Nephron (organoid): ENCODE results near the gene LRCH4.
"Not testable (repeated sequence)": the region's sequence is repeated elsewhere in the genome, so short reads cannot be mapped to it uniquely, and the experiment has no call there.

Experiments
- H3K27ac Mint-ChIP-seq, 3 experiments: 2 replicates each; pipeline ENCODE4 v1.8.0; 2020; ENCODE audit warnings: mixed read lengths in 3 of 3, mild to moderate bottlenecking in 2 of 3, moderate library complexity in 1 of 3
- H3K27me3 Mint-ChIP-seq: 2 replicates; pipeline ENCODE4 v1.8.0; 2021; ENCODE audit warnings: low read depth, mild to moderate bottlenecking, moderate library complexity, mixed read lengths
- H3K36me3 Mint-ChIP-seq: 2 replicates; pipeline ENCODE4 v1.8.0; 2020; ENCODE audit warnings: low read depth, mixed read lengths
- H3K4me1 Mint-ChIP-seq: 2 replicates; pipeline ENCODE4 v1.8.0; 2020; ENCODE audit warnings: mixed read lengths
- H3K4me3 Mint-ChIP-seq, 3 experiments: 2 replicates each; pipeline ENCODE4 v1.8.0; 2020; ENCODE audit warnings: mild to moderate bottlenecking in 3 of 3, mixed read lengths in 3 of 3, moderate library complexity in 2 of 3
- H3K9me3 Mint-ChIP-seq: 2 replicates; pipeline ENCODE4 v1.8.0; 2020; ENCODE audit warnings: mixed read lengths
- CTCF ChIP-seq, 3 experiments: fragments of 200-600 bp; sonication (generic); IDR thresholded peaks; one replicate each; pipeline ENCODE4 v1.5.0; 2021; ENCODE audit warnings: antibody characterized with exemption in 3 of 3; ENCODE audit not compliant: unreplicated experiment in 3 of 3

The LRCH4 gene

DNA sequence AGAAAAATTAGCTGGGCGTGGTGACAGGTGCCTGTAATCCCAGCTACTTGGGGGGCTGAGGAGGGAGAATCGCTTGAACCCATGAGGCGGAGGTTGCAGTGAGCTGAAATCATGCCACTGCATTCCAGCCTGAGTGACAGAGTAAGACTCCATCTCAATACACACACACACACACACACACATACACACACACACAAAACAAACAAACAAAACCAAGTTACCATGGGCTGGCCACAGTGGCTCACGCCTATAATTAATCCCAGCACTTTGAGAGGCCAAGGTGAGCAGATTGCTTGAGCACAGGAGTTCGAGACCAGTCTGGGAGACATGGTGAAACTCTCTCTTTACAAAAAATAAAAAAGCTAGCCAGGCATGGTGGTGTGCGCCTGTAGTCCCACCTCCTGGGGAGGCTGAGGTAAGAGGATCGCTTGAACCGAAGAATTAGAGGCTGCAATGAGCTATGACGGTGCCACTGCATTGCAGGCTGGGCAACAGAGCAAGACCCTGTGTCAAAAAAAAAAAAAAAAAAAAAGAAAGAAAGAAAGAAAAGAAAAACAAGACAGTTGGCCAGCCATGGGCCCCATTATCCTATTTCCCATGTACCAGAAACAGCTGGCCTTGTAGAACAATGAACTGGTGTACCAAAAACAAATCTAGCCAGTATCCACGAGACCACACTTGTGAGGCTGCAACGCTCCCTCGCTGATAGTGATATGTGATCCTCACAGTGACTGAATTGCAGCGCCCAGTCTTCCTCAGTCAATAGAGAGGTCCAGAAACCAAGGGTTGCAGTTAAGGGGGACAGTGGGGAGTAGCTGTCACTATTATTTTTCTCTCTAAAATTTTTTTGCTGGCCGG, 53.5 kb downstream of the LRCH4 start:
- Mint-ChIP-seq H3K27ac (no peak overlapping the region), H3K4me3 (no peak overlapping the region), H3K4me1 (no peaks in the 10 kb centered on the region), H3K27me3 (peaks cover 4% of the 10 kb centered on the region), H3K9me3 (no peaks in the 10 kb centered on the region), H3K36me3 (no peaks in the 10 kb centered on the region)
- no peak for TF ChIP-seq CTCF (IDR thresholded peaks at IDR 0.05; ENCODE audit: unreplicated experiment in 3 of 3)

- H3K27ac Mint-ChIP-seq, H3K4me1 Mint-ChIP-seq, H3K4me3 Mint-ChIP-seq, H3K9me3 Mint-ChIP-seq, H3K27me3 Mint-ChIP-seq, H3K36me3 Mint-ChIP-seq: not testable (repeated sequence)
Observed at GRCh38 chr7:100528108-100528866, 57.6 kb downstream of the LRCH4 start.
